ENCODE data around the gene UBE4B.

UBE4B gene

DNA sequence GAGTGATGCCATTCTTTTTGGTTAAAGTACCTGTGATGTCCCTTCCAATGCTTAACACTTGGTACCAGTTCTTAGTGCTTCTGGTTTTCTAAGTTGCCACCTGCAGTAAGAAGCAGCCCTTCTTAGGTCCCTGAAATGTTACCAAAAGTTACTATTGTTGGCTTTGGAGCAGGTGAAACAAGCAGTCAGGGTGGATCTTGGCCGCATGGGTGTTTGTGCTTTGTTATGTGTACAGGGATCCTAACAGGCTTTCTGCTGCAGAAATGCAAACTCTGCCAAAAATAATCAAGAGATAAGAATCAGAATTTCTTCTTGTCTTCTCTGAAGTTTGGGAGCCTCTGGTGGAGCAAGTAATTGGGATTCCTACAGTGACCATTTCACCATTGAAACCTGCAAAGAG is 84.4 kb downstream of the UBE4B start:
- no peak for DNase-seq (ENCODE audit: low read depth in 2 of 2)

DNA sequence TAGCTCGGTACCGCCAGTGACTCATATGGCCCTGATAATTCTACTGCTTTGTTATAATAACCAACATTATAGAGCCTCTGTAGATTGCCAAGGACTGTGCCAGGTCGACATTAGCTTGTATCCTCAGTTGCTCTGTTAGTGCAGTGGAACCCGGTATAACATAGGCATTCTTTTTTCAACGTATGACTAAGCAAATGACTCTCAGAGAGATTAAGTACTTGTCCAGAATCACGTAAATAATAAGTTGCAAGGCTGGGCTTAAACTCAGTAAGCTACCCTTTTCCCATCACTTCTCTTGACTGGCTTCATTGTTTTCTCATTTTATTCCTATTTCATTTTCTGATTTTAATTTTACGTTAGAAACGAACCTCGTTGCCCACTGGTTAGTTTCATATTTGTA is 85.1 kb downstream of the UBE4B start:
- DNase-seq (ENCODE audit: low read depth in 2 of 2) = no peak

GRCh38 chr1:10121688-10122087 is 88.9 kb downstream of the UBE4B start:
- DNase-seq (ENCODE audit: low read depth in 2 of 2) = no peak

- DNase-seq (ENCODE audit: low read depth in 2 of 2) = no peak
Observed at GRCh38 chr1:10122926-10123325, 90.2 kb downstream of the UBE4B start.

DNA sequence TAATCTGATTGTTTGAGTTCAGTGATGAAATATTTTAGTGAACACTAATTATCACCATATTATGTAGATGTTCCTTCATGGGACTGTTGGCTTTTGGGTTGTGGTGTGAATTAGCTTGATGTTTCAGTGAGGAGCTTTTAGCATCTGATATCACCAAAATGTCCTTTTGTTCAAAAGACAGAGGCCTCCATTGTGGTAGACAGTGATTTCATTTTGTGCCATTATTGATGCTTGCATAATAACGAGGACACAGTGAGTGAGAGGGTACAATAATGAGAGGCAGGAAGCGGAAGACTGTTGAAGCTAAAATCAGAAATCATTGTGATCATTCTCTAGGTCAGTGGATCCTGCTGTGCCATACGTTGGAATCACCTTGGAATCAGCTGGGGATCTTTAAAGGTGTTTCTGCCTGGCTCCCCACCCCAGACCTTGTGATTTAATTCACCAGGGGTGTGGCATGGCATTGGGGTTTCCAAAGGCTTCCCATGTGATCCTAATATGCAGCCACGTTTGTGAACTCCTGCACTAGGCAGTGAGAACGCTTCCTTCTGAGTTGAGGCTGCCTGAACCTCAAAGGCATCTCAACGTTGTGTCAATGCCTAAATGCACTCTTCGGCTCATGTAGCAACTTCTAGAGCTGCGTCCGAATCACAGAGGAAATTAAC is 95.5 kb downstream of the UBE4B start:
- no peak for DNase-seq (ENCODE audit: low read depth in 2 of 2)

DNA sequence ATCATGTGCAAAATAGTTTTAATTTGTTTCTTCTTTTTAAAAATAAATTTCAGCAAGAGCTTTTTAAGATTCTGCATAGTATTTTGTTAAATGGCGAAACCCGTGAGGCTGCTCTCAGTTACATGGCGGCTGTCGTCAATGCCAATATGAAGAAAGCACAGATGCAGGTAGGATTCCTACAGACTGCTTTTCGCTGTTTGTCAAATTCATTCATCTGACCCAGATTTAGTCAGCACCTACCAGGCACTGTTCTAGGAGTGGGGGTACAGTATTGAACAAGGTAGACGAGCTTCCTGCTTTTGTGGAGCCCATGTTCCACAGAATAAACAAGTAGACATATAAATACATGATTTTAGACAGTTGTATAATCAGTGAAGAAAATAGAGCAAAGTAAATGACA is 99.6 kb downstream of the UBE4B start:
- DNase-seq (ENCODE audit: low read depth in 2 of 2) = no peak

DNA sequence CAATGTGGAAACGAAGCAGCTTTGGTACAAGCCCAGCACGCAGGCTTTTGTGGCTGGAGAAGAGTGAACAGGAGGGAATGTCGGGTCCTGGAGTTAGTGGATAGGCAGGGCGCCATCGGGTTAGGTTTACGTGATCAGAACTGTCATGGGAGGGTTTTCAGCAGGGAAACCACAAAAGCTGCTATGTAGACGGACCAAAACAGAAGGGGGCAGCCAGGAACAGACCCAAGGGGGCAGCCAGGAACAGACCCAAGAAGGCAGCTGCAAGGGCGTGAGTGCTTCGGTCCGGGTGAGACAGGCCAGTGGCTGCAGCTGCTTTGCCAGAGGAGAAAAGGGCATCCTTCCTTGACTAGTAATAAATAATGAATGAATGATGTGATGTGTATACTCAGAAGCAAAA is 100.1 kb downstream of the UBE4B start:
- no peak for DNase-seq (ENCODE audit: low read depth in 2 of 2)

- no peak for DNase-seq (ENCODE audit: low read depth in 2 of 2)
Observed at GRCh38 chr1:10140981-10141380, 108.2 kb downstream of the UBE4B start.

DNA sequence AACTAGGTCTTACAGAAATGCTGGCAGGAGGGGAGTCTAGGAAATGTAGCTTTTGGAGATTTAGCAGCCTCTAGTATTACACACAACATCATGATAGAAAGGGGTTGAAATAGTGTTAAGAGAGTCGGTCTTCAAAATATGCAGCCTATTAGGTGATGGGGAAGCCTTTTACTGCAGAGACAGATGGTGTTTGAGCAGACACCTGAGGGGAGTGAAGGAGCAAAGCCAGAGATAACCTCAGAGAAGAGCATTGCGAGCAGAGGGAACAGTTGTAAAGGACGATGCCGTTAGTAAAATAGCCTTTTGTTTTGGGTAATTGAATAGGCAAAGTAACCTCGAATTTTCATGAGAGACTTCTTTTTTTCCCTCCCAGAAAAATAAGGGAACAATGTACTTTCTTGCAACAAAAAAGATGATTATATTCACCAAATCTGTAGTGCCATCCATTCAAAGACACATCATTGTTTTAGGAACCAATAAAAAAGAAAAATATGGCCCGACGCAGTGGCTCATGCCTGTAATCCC is 111.3 kb downstream of the UBE4B start:
- DNase-seq (ENCODE audit: low read depth in 2 of 2) = no peak

- no peak for DNase-seq (ENCODE audit: low read depth in 2 of 2)
Observed at GRCh38 chr1:10146391-10146790, 113.6 kb downstream of the UBE4B start.

- DNase-seq (ENCODE audit: low read depth in 2 of 2) = no peak
Observed at GRCh38 chr1:10149231-10149630, 116.5 kb downstream of the UBE4B start.

DNA sequence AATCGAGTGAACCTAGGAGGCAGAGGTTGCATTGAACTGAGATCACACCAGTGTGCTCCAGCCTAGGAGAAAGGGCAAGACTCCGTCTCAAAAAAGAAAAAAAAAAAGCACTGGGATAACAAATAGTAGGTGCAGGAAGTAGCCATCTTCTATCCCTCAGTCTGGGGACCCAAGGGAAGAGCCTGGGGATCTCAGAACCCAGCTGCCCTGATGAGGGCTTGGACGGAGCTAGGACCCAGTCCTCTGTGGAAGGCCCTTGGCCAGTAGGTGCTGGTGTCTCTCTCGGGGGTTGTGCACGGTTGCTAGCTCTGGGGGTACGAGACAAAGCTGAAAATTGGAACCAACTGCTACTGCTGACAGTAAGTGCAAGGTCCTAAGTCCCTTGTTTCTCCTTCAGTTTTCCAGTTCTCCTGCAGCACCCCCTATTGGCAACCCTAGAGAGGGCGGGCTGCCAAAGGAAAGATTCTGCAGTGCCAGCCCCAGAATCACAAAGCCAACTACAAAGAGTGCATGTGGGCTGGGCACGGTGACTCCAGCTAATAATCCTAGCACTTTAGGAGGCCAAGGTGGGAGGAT is 120.0 kb downstream of the UBE4B start:
- peak; percentile 29 to 38 for DNase-seq (ENCODE audit: low read depth in 2 of 2)

GRCh38 chr1:10155087-10155712 is 122.4 kb downstream of the UBE4B start:
- no peak for DNase-seq (ENCODE audit: low read depth in 2 of 2)

DNA sequence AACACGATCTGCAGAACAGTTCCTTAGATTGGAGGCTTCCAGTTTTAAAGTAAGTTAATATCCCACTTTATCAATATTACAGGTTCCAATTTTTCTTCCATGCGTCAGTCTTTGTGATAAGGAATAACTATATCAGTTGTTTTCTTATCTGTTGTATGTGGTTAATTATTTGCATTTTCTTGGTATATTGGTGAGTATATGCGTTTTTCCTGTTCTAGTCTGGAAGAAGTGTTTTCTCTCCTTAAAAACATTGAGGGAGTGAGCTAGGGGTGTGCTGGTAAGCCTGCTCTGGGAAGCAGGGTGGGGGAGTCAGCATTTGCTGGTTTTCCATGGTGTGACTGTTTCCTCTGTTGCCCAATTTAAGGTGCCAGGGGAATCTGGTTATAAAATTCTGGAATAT is 127.4 kb downstream of the UBE4B start:
- DNase-seq (ENCODE audit: low read depth in 2 of 2) = no peak

DNA sequence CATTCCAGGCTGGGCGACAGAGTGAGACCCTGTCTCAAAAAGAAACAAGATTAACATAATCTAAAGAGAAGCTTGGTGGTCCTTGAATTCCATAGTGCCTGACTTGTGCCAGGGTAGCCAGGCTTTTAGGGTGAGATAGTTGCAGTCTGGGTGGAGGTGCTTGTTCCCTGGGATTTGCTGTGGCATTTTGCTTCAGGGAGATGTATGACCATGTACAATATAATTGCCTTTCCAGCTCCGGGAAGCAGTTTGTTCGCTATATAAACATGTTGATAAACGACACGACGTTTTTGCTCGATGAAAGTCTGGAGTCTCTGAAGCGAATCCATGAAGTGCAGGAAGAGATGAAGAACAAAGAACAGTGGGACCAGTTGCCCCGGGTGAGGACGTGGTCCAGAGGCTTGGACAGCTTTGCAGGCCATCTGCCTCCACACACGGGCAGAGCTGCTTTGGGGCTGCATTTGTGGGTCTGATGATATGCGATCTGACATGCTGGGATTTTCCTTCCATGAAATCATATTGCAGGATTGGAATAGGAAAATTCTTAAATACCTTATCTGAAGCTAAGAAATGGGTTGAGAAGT is 128.2 kb downstream of the UBE4B start:
- DNase-seq (ENCODE audit: low read depth in 2 of 2) = no peak

DNA sequence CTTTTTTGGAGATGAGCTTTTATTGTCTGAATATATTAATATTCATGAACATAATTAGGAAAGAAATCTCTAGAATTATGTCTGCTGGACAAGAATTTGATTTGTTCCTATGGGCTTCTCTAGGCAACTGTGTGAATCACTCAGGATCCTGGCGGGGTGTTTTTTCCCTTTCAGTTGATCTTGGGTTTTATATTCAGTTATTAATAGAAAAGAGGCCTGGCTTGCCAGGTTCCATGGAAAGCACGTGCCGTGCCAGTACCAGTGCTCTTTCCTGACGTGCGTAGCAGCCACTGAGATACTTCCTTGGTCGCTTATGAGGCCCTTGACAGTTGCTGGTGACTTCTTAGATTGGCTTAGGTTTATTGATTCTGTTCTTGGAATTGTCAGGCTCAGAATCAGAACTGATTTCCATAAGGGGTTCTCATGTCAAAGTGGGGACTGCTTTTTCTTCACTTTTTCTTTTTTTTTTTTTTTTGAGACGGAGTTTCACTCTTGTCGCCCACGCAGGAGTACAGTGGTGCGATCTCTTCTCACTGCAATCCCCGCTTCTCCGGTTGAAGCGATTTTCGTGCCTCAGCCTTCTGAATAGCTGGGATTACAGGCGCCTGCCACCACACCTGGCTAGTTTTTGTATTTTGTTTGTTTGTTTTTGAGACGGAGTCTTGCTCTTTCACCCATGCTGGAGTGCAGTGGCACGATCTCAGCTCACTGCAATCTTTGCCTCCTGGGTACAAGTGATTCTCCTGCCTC is 129.0 kb downstream of the UBE4B start:
- no peak for DNase-seq (ENCODE audit: low read depth in 2 of 2)

GRCh38 chr1:10168912-10169514 is 136.3 kb downstream of the UBE4B start:
- DNase-seq (ENCODE audit: low read depth in 2 of 2) = no peak

GRCh38 chr1:10170239-10170574 is 137.4 kb downstream of the UBE4B start:
- no peak for DNase-seq (ENCODE audit: low read depth in 2 of 2)

GRCh38 chr1:10171105-10171767 is 138.5 kb downstream of the UBE4B start:
- no peak for DNase-seq (ENCODE audit: low read depth in 2 of 2)

DNA sequence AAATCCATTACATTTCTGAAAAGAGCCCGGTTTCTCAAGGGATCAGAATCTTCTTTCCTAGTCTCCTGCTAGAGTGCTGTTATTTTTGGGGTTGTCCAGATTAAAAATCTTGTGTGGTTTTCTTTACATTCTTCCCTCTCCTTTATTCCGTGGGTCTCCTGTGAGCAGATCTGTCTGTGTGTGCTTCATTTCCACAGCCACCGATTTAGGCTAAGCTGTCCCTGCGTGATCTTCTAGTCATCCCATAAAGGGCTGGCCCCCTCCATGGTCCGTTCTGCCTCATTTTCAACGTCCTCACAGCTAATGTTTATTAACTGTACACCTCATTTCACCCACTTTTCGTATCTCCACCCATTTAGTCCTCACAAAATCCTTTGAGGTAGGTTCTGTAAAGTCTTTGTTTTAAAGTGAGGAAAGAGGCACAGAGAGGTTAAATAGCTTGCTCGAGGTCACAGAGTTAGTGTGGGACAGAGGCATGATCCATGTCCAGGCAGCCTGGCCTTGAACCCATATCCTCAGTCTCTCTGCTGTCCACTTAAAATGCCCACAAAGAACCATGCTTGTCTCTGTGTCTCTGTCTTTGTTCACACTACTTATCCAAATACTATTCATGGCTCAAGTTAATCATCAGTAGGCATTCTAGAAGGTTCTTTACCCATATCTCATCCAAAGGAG is 139.4 kb downstream of the UBE4B start:
- DNase-seq (ENCODE audit: low read depth in 2 of 2) = no peak

DNA sequence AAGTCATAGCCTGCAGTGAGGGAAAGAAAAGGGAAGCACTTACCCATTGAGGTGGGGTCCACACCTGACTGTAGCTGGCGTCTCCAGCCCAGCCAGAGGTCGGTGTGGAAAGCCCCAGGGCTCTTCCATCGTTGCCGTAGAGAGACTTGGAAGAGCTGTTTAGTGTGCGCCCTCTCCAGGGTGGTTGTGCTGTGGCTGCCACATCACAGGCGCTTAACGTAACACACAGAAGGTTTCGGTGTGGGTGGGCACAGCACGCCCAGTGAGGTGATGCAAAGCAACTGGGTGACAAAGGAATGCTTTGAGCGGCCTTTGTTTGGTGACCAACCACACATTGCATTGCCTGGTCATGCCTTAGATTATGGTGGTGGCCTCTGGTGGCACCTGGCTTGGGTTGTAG is 140.8 kb downstream of the UBE4B start:
- no peak for DNase-seq (ENCODE audit: low read depth in 2 of 2)

All from stimulated activated CD4-positive, alpha-beta T cell treated with anti-CD3 and anti-CD28 coated beads, Interleukin-4, amount 100 ng/mL, for 48 hours (primary cell).